Measurements from ENCODE around the gene RBP5. TPM values are rescaled to one million over a fixed set of nuclear protein-coding genes. Genes with fewer than 3 reads are reported as not detected.

Gene RBP5
- total and polyA plus RNA-seq, 9 of the 15 experiments (the other 6 are each of a cell fraction or from before 2014, with no cell fraction given), result 8.6 to 22.5 (median 11.4) TPM

DNA sequence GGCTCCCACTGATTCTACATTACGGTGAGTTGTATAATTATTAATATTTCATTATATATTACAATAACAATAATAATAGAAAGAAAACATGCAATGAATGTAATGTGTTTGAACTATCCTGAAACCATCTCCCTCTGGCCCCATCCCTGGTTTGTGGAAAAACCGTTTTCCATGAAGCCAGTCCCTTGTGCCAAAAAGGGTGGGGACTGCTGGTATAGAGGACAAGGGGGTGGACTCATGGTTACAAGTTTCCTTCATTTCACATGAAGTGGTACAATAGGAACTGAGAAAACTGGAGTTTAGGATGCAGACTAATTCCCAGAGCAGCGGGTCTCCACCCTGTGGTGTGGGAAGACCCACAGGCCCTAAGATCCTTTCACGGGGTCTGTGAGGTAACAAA is 16.6 kb downstream of the RBP5 start:
- Histone ChIP-seq H3K79me2 (ENCODE audit: control insufficient read depth, insufficient read depth, low read length) (peaks cover 24% of the 10 kb centered on the region), H3K36me3 (ENCODE audit: control insufficient read depth, insufficient read depth, low read length) (peaks cover 2% of the 10 kb centered on the region; the same call in 2 of the 3 replicates), H3K4me3 (no peak overlapping the region), H3K9me1 (ENCODE audit: control insufficient read depth, insufficient read depth, low read length) (no peaks in the 10 kb centered on the region), H3K9ac (ENCODE audit: insufficient read depth in 1 of 2, low read depth in 2 of 2, low read length in 2 of 2) (no peak overlapping the region), H3K27me3 (ENCODE audit: control insufficient read depth in 2 of 2, insufficient read depth in 2 of 2, low read length in 2 of 2) (no peaks in the 10 kb centered on the region), H4K20me1 (replicated peaks; ENCODE audit: control insufficient read depth, insufficient read depth, low read length) (no peaks in the 10 kb centered on the region), H2AFZ (ENCODE audit: low read depth, low read length) (no peak overlapping the region), H3K27ac (ENCODE audit: extremely low read depth, low read depth, low read length) (no peak overlapping the region), H3K9me3 (replicated peaks; ENCODE audit: control insufficient read depth, insufficient read depth, low read depth, low read length) (no peaks in the 10 kb centered on the region; the same call in 1 of the 2 replicates), H3K4me1 (replicated peaks in 1 of 2; ENCODE audit: control insufficient read depth in 2 of 2, insufficient read depth in 2 of 2, low read length in 2 of 2) (peaks cover 16 to 21% of the 10 kb centered on the region in 2 experiments), H3K4me2 (ENCODE audit: insufficient read depth, low read length) (no peak overlapping the region)
- CTCF ChIA-PET (ENCODE audit: low intra/inter-chr PET ratio), result no interaction called here
- DNase-seq (ENCODE audit: extremely low read depth in 1 of 4, low spot score in 3 of 4), result no peak
- in situ Hi-C loops (cut with MboI) (no loop called here), intact Hi-C loops (cut with micrococcal nuclease) (no loop called here)
- POLR2A ChIA-PET, result no interaction called here
- WGBS (ENCODE audit: insufficient coverage, low coverage, missing lambda C conversion rate), result 66% methylated on average over 3 of the region's 4 CpGs
- FAIRE-seq, result no peak
- no TSS peak for BruUV-seq (replicated peaks)
- ATAC-seq, result no peak
- TF ChIP-seq, protein P1, sequence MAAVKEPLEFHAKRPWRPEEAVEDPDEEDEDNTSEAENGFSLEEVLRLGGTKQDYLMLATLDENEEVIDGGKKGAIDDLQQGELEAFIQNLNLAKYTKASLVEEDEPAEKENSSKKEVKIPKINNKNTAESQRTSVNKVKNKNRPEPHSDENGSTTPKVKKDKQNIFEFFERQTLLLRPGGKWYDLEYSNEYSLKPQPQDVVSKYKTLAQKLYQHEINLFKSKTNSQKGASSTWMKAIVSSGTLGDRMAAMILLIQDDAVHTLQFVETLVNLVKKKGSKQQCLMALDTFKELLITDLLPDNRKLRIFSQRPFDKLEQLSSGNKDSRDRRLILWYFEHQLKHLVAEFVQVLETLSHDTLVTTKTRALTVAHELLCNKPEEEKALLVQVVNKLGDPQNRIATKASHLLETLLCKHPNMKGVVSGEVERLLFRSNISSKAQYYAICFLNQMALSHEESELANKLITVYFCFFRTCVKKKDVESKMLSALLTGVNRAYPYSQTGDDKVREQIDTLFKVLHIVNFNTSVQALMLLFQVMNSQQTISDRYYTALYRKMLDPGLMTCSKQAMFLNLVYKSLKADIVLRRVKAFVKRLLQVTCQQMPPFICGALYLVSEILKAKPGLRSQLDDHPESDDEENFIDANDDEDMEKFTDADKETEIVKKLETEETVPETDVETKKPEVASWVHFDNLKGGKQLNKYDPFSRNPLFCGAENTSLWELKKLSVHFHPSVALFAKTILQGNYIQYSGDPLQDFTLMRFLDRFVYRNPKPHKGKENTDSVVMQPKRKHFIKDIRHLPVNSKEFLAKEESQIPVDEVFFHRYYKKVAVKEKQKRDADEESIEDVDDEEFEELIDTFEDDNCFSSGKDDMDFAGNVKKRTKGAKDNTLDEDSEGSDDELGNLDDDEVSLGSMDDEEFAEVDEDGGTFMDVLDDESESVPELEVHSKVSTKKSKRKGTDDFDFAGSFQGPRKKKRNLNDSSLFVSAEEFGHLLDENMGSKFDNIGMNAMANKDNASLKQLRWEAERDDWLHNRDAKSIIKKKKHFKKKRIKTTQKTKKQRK (IDR thresholded peaks at IDR 0.05; ENCODE audit: borderline replicate concordance, low read depth, low read length), result no peak
- TF ChIP-seq, protein P2, sequence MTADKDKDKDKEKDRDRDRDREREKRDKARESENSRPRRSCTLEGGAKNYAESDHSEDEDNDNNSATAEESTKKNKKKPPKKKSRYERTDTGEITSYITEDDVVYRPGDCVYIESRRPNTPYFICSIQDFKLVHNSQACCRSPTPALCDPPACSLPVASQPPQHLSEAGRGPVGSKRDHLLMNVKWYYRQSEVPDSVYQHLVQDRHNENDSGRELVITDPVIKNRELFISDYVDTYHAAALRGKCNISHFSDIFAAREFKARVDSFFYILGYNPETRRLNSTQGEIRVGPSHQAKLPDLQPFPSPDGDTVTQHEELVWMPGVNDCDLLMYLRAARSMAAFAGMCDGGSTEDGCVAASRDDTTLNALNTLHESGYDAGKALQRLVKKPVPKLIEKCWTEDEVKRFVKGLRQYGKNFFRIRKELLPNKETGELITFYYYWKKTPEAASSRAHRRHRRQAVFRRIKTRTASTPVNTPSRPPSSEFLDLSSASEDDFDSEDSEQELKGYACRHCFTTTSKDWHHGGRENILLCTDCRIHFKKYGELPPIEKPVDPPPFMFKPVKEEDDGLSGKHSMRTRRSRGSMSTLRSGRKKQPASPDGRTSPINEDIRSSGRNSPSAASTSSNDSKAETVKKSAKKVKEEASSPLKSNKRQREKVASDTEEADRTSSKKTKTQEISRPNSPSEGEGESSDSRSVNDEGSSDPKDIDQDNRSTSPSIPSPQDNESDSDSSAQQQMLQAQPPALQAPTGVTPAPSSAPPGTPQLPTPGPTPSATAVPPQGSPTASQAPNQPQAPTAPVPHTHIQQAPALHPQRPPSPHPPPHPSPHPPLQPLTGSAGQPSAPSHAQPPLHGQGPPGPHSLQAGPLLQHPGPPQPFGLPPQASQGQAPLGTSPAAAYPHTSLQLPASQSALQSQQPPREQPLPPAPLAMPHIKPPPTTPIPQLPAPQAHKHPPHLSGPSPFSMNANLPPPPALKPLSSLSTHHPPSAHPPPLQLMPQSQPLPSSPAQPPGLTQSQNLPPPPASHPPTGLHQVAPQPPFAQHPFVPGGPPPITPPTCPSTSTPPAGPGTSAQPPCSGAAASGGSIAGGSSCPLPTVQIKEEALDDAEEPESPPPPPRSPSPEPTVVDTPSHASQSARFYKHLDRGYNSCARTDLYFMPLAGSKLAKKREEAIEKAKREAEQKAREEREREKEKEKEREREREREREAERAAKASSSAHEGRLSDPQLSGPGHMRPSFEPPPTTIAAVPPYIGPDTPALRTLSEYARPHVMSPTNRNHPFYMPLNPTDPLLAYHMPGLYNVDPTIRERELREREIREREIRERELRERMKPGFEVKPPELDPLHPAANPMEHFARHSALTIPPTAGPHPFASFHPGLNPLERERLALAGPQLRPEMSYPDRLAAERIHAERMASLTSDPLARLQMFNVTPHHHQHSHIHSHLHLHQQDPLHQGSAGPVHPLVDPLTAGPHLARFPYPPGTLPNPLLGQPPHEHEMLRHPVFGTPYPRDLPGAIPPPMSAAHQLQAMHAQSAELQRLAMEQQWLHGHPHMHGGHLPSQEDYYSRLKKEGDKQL (CRISPR knock-in tag; IDR thresholded peaks at IDR 0.05; ENCODE audit: borderline replicate concordance), result no peak
- TF ChIP-seq ZZZ3 (IDR thresholded peaks at IDR 0.05), result no peak
- TF ChIP-seq GTF2E2 (tag; IDR thresholded peaks at IDR 0.05), result no peak
- TF ChIP-seq HDAC6 (IDR thresholded peaks at IDR 0.05; ENCODE audit: low read depth, low read length), result no peak
- no peak for TF ChIP-seq ZNF444 (CRISPR knock-in tag; IDR thresholded peaks at IDR 0.05)
- TF ChIP-seq ELF1 (tag; IDR thresholded peaks at IDR 0.05), result no peak
- TF ChIP-seq SAFB2 (IDR thresholded peaks at IDR 0.05; ENCODE audit: borderline replicate concordance, low read depth, low read length, severe bottlenecking), result no peak
- TF ChIP-seq, protein P3, sequence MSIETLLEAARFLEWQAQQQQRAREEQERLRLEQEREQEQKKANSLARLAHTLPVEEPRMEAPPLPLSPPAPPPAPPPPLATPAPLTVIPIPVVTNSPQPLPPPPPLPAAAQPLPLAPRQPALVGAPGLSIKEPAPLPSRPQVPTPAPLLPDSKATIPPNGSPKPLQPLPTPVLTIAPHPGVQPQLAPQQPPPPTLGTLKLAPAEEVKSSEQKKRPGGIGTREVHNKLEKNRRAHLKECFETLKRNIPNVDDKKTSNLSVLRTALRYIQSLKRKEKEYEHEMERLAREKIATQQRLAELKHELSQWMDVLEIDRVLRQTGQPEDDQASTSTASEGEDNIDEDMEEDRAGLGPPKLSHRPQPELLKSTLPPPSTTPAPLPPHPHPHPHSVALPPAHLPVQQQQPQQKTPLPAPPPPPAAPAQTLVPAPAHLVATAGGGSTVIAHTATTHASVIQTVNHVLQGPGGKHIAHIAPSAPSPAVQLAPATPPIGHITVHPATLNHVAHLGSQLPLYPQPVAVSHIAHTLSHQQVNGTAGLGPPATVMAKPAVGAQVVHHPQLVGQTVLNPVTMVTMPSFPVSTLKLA (conservative IDR thresholded peaks at IDR 0.05), result no peak
- TF ChIP-seq SMARCB1 (IDR thresholded peaks at IDR 0.05; ENCODE audit: insufficient read length, low read depth), result no peak
- TF ChIP-seq EP300 (IDR thresholded peaks at IDR 0.05; ENCODE audit: low read length), result no peak
- no peak for TF ChIP-seq SRSF7 (optimal IDR thresholded peaks at IDR 0.05; ENCODE audit: low read depth, low read length)
- TF ChIP-seq TEAD1 (CRISPR knock-in tag; IDR thresholded peaks at IDR 0.05), result no peak
